Fibroblast of skin of left quadriceps (primary cell): ENCODE measurements around the gene HEPACAM.

Source experiments
- DNase-seq, 2 experiments: peaks; one replicate each; pipeline ENCODE4 v3.0.0-alpha.2; 2013; ENCODE audit warnings: low read depth in 2 of 2

The HEPACAM gene

DNA sequence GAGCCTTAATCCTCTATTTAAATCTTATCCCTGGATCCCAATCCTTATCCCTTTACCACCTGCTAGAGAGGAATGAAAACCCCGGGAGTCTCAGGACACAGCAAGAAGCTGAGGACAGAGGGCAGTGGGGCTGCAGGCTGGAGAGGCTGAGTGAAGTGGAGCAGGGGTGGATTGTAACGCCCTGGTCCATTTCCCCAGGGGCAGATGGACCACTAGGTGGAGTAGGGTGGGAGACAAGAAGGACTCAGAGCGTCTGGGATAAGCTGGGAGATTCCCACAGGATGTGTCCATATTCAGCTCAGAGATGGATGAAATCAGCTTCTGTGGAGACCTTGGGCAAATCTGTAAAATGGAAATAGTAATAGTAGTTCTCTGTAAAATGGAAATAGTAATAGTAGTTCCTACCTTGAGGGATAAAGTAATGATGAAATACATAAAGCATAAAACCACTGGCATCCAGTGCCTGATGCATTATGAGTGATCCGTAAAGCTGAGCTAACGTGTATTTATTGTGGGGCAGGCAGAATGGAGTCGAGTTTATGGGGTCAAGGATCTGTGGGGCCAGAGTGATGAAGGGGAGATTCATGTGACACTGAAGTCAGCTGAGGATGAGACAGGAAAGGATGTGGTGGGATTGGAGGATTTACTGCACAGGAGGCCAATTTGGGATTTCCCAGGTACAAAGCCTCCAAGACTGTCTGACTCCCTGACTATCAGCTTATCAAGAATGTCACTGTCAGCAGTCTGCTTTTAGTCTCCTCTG, 36.3 kb downstream of the HEPACAM start:
- DNase-seq, result no peak

DNA sequence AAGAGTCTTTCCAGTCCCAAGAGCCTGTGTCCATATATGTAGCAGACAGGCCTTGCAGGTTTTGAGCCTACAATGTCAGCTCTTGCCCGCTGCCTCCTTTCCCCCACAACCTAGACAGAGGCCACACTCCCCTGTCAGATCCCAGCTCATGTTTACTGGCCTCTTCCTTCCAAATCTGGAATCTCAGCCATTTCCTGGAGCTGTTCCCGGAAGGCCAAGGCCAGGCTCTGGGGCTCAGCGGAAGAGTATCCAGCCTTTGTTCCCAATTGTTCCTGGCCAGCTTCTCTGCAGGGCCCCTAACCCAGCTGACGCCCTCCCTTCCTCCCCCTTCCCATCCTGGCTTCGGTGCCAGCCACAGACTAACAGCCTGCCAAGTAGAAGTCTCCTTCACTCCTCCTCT, 37.1 kb downstream of the HEPACAM start:
- peak in 1 of 2 experiments; percentile 45 for DNase-seq

DNA sequence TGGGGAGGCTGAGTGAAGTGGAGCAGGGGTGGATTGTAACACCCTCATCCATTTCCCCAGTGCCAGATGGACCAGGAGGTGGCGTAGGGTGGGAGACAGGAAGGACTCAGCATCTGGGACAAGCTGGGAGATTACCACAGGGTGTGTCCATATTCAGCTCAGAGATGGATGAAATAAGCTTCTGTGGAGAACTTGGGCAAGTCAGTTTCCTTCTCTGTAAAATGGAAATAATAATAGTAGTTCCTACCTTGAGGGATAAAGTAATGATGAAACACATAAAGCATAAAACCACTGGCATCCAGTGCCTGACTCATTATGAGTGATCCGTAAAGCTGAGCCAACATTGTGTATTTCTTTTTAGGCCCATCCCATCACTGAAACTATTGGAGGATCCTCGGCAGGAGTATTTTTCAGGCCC, 37.6 kb downstream of the HEPACAM start:
- peak; percentile 82 for DNase-seq

DNA sequence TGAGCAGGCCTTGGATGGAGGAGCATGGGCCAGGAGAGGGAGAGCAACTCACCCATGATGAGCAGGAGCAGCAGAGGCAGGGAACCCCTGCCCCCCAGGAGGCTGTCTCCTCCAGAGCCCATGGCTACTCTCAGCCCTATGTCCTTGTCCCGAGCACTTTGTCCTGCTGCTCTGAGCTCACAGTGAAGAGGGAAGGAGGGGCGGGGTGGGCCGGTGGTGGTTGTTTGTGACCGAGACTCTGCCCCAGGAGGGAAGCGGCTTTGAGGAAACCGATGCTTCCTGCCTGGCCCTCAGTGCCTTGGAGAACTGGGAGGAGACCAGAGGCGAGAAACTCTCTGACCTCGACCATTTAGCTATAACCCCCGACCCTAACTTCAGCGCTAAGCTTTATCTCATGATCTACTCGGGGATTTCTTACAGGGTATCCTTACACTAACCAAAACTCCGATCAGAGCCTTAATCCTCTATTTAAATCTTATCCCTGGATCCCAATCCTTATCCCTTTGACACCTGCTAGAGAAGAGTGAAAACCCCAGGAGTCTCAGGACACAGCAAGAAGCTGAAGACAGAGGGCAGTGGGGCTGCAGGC, 38.1 kb downstream of the HEPACAM start, which contains the start of gene ROBO4:
Gene ROBO4 (minus strand): TSS at position 192 of the 589 bp plus-strand sequence. CDS start 70 bp downstream, at position 122.
- no peak for DNase-seq

DNA sequence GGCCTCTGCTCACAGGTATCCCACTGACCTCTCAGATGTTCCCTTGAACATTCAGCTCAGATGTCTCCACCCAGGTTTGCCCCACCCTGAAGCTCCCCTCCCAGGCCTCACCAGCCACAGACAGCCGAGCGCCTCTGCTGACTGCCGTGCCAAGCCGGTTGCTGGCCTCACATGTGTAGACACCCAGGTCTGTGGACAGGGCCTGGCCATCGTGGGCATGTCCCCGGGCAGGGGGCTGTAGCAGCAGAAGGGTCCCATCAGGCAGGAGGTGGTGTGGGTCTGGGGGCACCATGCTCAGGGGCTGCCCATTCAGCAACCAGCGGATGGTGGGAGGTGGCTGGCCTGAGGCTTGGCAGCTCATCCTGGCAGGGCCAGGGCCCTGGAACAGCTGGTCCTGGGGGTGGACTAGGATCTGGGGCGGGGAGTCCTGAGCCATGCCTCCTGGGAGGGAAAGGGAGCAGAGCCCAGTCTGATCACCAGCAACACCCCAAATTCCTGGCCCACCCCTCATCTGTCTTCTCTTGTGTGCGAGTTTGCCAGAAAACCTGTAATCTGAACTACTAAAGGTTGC, 38.9 kb downstream of the HEPACAM start:
- no peak for DNase-seq

DNA sequence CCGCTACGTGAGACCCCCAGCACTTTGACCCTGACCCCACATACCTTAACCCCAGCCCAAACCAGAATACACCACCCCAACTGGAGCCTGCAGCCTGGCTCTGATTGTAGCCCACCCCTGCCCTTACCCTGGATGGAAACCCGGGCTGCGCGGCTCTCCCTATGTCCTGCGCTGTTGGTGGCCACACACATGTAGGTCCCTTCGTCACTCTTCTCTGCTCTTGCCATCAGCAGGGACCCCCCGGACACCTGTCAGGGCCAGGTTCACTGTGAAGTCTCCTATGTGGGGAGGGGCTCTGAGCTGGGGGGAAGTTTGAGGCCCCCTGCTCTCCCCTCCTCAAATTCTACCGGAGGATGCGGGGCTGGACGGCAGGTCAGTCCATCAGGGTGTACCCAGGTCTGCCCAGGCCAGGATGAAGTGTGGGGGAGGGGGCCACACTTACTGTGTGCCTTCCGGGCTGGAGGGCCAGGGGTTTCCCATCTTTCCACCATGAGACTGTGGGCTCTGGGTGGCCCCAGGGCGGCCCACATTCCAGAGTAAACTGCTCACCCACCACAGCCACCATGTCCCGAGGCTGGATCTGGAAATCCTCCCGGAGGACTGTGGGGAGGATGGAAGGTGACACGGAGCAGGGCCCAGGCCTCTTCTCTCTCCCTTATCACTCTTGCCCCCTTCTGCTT, 39.6 kb downstream of the HEPACAM start:
- DNase-seq, result no peak

DNA sequence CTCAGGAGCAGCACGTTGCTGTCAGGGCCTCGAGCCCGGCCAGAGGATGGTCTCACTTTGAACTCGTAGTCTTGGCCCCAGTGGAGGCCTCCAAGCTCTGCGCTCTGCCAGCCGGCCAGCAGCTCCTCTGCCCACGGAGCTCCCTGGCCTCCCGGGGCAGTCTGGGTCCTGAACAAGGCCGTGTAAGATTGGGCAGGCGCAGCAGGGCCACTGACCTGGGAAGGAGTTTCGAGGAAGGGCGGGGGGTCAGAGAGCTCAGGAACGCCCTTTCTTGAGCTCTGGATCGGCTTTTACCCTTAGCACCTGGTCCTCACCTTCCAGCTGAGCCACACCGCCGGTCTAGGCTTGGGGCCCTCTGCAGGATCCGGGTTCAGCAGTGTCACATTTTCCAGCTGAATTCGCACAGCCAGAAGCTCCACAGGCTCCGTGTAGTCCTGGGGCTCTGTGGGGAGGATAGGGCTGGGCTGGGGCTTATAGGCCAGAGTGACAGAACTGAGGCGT, 40.3 kb downstream of the HEPACAM start:
- DNase-seq, result no peak

DNA sequence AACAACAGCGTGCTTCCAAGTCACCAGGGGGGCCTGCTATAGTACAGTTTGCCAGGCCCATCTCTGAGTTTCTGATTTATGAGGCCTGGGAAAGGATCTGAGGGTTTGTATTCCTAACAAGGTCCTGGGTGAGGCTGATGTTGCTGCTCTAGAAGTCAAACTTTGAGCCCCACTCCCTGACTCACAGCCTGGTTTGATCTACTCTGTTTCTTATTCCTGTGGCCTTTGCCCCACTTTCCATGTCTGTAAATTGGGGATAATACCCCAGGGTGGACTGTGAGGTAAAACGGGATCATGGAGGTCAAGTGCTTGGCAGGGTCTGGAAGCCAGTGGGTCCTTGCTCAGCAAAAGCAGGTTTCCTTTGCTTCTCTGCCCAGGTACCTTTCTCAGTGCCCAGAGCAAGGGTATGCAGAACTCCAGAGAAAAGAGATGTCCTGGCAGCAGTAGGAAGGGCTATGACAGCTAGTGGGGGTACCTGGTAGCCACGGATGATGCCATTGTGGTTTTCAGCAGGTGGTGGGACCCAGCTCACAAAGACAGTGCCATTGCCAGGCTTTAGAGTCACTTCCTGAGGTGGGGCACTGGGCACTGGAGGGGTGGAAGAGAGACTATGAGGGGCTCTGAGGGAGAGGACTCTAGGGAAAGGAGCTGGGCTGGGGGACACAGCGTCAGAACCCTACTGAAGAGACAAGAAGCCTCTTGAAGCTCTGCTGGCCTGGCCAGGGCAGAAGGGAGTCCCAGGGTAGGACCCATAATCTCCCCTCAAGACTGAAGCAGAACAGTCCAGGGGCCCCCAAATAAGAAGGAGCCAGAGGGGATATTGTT, 41.0 kb downstream of the HEPACAM start:
- DNase-seq, result no peak

DNA sequence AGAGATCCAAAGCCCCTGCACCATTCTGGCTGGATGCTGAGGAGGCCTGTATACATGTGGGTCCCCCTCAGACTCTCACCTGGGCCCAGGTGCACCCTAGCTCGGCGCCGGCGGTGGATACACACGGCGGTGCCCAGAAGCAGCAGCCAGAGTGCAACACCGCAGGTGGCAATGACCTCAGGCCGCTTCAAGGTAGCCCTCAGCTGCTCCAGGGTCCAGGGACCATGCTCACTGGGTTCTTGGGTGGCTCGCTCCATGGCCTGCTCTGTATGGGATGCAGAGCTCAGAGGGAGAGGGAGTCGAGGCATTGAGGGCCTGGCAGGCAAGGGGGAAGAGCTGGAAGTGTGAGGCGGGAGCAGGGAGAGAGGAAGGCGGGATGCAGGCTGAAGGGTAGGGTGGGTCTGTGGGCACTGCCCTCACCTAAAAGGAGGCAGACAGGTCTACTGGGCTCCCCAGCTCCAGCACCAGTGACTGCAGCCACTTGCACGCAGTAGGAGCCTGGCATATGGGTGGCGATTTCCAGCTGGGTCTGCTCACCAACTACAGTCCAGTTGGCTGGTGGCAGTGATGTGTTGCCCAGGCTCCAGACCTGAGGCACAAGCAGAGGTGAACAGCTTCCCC, 42.0 kb downstream of the HEPACAM start:
- no peak for DNase-seq

DNA sequence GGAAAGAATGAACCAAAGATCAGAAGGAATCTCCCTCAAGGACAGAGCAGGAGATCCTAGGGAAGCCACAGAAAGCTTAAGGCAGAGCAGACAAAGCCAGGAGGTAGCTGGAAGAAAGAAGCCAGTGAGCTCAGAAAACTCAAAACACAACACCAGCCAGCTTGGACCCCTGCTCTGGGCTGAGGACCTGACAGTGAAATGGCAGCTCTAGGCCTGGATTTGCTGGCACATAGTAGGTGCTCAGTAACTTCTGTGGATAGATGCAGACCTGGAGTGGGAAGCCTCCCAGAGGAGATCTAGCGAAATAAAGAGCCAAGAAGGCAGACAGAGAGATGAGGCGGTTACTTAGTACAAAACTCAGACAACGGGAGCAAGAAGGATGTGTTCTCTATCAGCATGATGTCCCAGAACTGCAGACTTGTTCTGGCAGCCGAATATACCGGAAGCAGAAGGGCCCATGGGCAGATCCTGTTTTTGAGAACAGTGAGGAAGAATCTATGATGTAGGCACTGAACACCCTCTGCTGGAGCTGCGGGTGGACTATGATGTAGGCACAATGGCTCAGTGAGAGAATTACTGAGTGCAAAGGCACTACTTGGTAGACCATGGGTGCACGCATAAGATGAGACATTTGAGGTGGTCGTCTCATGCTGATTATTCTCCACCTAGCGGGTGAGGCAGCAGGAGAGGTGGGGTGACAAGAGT, 42.9 kb downstream of the HEPACAM start:
- no peak for DNase-seq

DNA sequence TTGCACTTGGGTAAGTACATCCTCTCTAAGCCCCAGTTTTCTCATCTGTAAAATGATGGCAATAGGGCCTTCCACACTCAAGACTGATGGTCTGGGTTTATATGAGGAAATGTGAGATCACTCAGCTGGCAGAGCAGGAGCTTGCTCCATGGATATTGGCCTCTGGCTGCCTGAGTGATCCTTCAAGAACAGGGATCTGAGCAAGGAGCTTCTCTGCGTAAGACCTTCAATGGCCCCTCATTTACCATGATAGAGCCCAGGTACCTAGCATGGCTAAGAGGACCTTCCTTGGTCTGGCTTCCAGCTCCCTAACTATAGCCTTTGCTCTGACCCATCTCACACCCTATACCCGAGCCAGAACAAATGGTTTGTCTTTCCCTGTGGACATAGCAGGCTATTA, 43.7 kb downstream of the HEPACAM start:
- DNase-seq, result no peak

DNA sequence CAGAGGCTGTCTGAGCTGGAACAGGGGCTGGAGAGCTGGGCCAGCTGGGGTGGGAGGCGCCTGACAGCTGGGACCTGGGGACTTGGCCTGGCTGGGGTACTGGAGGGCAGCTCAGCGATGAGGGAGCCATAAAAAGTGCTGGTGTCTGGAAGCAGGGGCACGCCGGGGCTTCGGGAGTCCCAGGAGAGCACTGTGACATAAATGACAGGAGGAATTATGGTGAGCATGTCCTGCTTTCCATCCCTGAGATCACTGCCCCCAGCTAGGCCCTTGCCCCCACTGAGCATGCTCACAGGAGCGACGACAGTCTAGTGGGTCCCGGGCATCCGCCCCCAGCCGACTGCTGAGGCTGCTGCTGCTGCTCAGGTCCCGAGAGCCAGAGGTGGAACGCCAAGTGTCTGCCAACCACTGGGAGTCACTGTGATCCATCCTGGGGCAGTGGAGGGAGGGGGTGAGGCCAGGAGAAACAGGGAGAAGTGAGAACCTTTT, 44.4 kb downstream of the HEPACAM start:
- no peak for DNase-seq

DNA sequence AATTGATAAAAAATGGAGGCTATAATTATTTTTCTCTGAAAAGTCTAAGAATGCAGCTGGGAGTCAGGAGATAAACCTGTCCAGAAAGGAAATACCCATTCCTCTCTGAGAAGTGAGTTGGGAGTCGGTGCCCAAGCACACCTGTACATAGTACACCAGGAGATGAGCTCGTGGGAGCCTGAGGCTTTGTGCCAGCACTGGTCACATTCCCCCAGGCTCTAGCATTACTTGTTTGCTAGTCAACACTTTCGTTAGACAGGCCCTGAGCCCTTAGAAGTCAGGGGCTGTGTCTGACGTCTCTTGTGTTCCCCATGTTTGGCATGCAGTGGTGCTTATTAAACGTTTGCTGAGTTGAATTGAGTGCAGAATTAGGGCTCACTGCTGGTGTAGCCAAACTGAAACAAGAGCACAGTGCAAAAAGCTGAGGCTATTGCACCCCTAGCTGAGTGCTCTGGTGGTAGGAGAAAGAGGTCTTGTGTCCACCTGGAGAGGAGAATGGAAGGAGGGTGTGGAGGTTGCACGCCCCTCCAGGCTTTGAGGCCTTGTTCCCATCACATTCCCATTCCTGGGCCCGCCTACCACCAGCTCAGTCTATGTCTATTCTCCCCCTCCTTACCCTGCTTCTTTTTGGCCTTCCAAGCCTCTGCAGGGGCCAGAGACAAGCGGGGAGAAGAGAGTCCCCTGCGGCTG, 45.0 kb downstream of the HEPACAM start:
- DNase-seq, result no peak

DNA sequence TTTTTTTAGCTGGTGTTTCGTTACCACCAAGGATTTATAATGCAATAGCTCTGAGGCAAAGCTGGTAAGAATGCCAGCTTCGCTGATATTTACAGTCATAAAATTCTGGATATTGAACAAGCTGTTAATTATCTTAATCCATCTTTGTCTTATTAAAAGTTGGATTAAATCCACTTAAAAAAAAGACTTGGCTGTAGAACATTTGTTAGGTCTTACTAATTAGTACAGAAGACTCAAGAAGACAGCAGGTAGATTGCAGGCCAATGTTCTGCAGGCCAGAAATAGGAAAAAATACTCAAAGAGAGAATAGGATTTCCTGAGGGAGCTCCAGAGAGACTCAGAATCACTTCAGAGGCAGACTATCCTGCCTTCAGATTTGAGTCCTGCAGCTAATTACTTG, 45.7 kb downstream of the HEPACAM start:
- DNase-seq, result no peak

DNA sequence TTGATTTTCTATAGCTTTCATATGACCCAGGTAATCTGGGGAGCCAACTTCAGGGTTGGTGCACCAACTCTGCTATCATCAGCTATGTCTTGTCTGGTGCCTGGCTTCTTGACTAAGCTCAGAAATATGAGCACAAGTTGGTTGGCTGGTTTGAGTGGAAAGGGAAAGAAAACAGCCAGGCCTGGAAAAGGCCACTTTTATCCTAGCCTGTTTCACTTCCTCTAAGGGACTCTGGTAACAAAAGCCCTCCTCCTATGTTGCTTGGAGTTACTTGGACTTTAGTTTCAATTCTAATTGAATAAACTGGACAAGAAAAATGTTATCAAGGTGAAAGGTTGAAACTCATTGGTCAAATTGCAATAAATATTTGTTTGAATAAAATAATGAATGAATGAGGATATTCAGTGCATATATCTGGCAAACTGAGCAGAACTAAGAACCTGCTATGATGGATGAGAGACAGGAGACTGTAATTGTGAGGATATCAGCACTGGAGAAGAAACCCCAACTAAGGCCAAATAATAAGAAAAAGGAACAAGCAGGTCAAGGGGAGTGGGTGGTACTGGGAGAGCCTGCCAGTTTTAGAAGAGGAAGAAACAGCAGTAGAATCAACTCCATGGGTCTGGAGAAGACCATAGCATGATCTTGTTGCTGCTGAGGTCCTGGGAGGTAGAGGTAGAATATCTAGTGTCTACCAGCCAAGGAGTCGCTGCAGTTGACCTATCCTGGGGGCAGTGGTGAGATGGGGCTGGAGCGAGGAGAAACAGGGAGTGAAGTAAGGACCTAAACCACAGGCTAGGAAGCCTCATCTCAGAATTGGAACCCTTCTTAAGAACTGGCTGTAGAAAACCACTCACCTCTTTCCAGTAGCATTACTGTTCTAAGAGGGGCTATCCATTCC, 46.4 kb downstream of the HEPACAM start:
- no peak for DNase-seq

DNA sequence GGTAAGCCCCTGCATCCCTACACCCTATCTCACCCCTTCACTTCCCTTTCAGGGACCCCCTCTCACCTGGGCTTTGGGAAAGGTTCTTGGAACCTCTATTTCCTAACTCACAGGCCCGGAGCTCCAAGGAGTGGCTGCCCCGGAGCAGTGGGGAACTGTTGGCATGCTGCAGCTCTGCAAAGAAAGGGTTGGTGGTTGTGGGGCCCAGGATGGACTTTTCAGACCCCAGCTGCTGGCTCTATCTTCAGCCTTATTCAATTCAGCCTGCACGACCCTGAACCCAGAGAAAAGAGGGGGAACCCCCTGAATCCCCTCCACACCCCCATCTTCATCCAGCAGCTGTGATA, 48.2 kb downstream of the HEPACAM start:
- DNase-seq, result no peak

DNA sequence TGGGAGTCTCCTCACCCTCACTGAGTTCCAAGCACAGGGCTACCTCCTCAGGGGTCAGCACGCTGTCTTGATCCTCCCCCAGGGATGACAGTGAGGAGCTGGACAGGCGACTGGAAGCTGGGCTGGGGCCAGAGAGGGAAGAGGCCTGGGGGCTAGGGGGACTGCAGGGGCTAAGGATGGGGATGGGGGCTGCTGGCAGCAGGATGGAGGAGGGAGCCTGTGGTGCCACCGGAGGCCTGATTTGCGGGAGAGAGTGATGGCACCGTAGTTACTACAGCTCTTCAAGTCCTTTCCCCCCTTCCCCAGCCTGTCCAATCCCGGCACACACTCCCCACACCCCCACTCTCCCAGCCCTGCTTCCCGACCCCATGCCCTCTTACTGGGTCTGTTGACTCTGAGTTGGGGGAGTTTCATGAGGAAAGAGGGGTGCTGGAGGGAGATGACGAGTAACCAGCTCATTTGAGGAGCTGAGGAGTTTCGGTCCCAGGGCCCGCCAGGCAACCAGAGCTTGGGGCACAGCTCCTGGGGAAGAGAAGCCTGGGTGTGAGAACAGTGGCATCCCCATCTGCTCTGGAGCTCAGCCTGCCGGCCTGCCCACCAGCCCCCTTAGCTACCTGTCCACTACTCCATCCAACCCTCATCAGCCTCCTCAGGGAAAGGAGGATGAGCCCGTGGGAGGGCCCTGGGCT, 48.7 kb downstream of the HEPACAM start:
- no peak for DNase-seq

DNA sequence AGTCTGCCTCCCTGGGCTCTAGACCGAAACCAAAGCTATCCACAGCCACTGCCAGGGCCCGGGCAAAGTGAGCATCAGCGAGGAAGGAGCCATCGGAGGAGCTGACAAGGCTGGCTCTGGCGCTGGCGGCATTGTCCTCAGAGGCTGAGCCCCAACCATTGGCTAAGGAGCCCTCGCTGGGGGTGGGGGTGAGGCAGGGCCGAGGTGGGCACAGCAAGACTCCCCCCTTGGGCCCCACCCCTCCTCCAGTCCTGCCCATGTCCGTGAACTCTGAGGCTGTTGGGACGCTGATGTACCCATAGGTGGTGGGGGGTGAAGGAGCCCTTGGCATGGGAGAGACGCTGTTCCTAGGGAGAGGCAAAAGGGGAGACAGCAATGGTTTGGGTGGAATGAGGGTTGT, 49.4 kb downstream of the HEPACAM start:
- DNase-seq, result no peak
